Measurements from ENCODE around the gene WDR36. TPM values are rescaled to one million over a fixed set of nuclear protein-coding genes. Genes with fewer than 3 reads are reported as not detected.

WDR36 gene
- total and polyA plus RNA-seq, 2 of the 8 experiments (the other 6 are each of a cell fraction or from before 2014, with no cell fraction given) = 9.3 to 41.8 TPM

- ChIA-PET POLR2A (ENCODE audit: partially characterized antibody) (no interaction called here), CTCF (ENCODE audit: partially characterized antibody) (no interaction called here)
- H3K9me3 ChIP-seq (ENCODE audit: insufficient read depth in 2 of 2, low read depth in 1 of 2, low read length in 1 of 2) = no peaks in the 10 kb centered on the region
- no peak overlapping the region for H3K23ac ChIP-seq (ENCODE audit: insufficient read length)
- H2BK15ac ChIP-seq (ENCODE audit: low read length) = no peak overlapping the region
- DNase-seq (ENCODE audit: low read depth in 1 of 2, low spot score in 2 of 2) (no peak), FAIRE-seq (no peak)
- H2BK12ac ChIP-seq (ENCODE audit: low read depth, low read length) = no peak overlapping the region
- no peak overlapping the region for H4K91ac ChIP-seq (replicated peaks; ENCODE audit: insufficient read length, low read length)
- H4K20me1 ChIP-seq (replicated peaks in 1 of 2; ENCODE audit: control insufficient read depth in 1 of 2, insufficient read depth in 2 of 2, low read length in 2 of 2) = no peaks in the 10 kb centered on the region
- H2BK5ac ChIP-seq (ENCODE audit: low read depth, low read length) = no peak overlapping the region
- no peaks in the 10 kb centered on the region for H3K79me2 ChIP-seq (ENCODE audit: control insufficient read depth in 1 of 2, insufficient read depth in 2 of 2, low read length in 2 of 2)
- H4K8ac ChIP-seq (ENCODE audit: extremely low read depth, insufficient read depth, low read length) = no peak overlapping the region
- H3K4me1 ChIP-seq (replicated peaks in 1 of 4; ENCODE audit: control insufficient read depth in 3 of 4, insufficient read depth in 4 of 4, low read length in 3 of 4) = peaks cover under 1 to 11% (median 2%) of the 10 kb centered on the region in 4 experiments; a peak in 6 of 7 replicates
- no peak overlapping the region for H3K9ac ChIP-seq (replicated peaks in 1 of 4; ENCODE audit: extremely low read depth in 1 of 4, low read depth in 3 of 4, low read length in 3 of 4)
- no peak overlapping the region for H2AFZ ChIP-seq (ENCODE audit: low read length)
- no peak overlapping the region for H2AK5ac ChIP-seq (ENCODE audit: low read depth, low read length)
- H3K4me3 ChIP-seq (ENCODE audit: extremely low read depth in 1 of 4, insufficient read depth in 2 of 4, low read depth in 3 of 4, low read length in 4 of 4) = no peak overlapping the region
- no peak overlapping the region for H2BK20ac ChIP-seq (ENCODE audit: low read length)
- H3K4ac ChIP-seq (replicated peaks; ENCODE audit: insufficient read length, low read depth, low read length) = no peak overlapping the region
- H4K5ac ChIP-seq (ENCODE audit: insufficient read length, low read depth, low read length) = no peak overlapping the region
- 91% methylated on average over 3 of the region's 3 CpGs; no CpG with 5 or more reads in 1 of the 2 experiments for WGBS, 2 experiments (ENCODE audit: extremely low coverage in 1 of 2, insufficient coverage in 1 of 2, insufficient read length in 1 of 2, insufficient replicate concordance in 2 of 2, low coverage in 1 of 2, low lambda C conversion rate in 2 of 2, missing lambda C conversion rate in 1 of 2)
- no peaks in the 10 kb centered on the region for H3K27me3 ChIP-seq (replicated peaks in 1 of 4; ENCODE audit: control insufficient read depth in 3 of 4, extremely low read depth in 1 of 4, insufficient read depth in 3 of 4, low read length in 3 of 4)
- no peak overlapping the region for H3K4me2 ChIP-seq (ENCODE audit: insufficient read depth in 1 of 2, low read depth in 2 of 2, low read length in 2 of 2)
- H2BK120ac ChIP-seq (replicated peaks; ENCODE audit: low read depth, low read length) = no peak overlapping the region
- H3K56ac ChIP-seq (replicated peaks; ENCODE audit: insufficient read length, low read depth, low read length) = no peak overlapping the region
- H3K79me1 ChIP-seq (ENCODE audit: low read depth, low read length) = no peaks in the 10 kb centered on the region
- H3K18ac ChIP-seq (ENCODE audit: extremely low read depth, low read length) = no peak overlapping the region
- peaks cover 0 to 49% (median 8%) of the 10 kb centered on the region in 4 experiments; a peak in 4 of 8 replicates for H3K36me3 ChIP-seq (ENCODE audit: control insufficient read depth in 2 of 4, insufficient read depth in 4 of 4, low read length in 3 of 4)
- H3K27ac ChIP-seq (ENCODE audit: low read depth, low read length) = no peak overlapping the region
- H3K14ac ChIP-seq (ENCODE audit: insufficient read length) = no peak overlapping the region
- H3K23me2 ChIP-seq (ENCODE audit: low read depth, low read length) = no peaks in the 10 kb centered on the region
- TF ChIP-seq HDAC2 (IDR thresholded peaks at IDR 0.05; ENCODE audit: borderline replicate concordance in 1 of 2, low read depth in 2 of 2, low read length in 2 of 2) (no peak), HDAC6 (IDR thresholded peaks at IDR 0.05; ENCODE audit: low read depth, low read length) (no peak), SIX5 (IDR thresholded peaks at IDR 0.05; ENCODE audit: low read depth, low read length) (no peak), SRF (IDR thresholded peaks at IDR 0.05; ENCODE audit: low read depth, low read length) (no peak), MAX (IDR thresholded peaks at IDR 0.05) (no peak)
Observed at GRCh38 chr5:111126896-111127295, 34.7 kb downstream of the WDR36 start.
